Measurements from ENCODE around the gene FHIT. TPM values are rescaled to one million over a fixed set of nuclear protein-coding genes. Genes with fewer than 3 reads are reported as not detected.

Gene FHIT
- total RNA-seq, 1 donor from 2014 or later: 16.1 TPM

DNA sequence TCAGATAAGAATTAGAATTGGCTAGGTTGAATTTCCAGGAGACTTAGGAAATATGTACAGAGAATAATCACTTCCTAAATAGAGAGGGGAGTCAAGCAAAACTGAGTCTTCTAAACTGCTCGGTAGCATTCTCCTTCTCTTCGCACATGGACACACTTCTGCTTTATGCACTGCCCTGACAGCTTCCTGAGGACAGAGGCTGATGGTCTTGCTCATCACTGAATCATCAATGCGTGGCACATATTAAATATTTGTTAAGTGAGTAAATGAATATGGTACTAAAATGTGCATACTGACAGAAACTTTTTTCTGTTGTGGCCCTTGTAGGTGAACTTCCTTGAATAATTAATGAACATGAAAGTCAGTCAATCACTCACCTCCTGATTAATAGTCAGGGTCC lies 315.5 kb downstream of the FHIT start:
- Mint-ChIP-seq H3K27me3 (no peaks in the 10 kb centered on the region), H3K4me3 (ENCODE audit: low read depth) (no peak overlapping the region), H3K4me1 (ENCODE audit: low read depth) (peaks cover 11% of the 10 kb centered on the region), H3K27ac (no peak overlapping the region), H3K36me3 (ENCODE audit: insufficient read depth) (no peaks in the 10 kb centered on the region), H3K9me3 (ENCODE audit: low read depth) (no peaks in the 10 kb centered on the region)
- TF ChIP-seq, protein P1, sequence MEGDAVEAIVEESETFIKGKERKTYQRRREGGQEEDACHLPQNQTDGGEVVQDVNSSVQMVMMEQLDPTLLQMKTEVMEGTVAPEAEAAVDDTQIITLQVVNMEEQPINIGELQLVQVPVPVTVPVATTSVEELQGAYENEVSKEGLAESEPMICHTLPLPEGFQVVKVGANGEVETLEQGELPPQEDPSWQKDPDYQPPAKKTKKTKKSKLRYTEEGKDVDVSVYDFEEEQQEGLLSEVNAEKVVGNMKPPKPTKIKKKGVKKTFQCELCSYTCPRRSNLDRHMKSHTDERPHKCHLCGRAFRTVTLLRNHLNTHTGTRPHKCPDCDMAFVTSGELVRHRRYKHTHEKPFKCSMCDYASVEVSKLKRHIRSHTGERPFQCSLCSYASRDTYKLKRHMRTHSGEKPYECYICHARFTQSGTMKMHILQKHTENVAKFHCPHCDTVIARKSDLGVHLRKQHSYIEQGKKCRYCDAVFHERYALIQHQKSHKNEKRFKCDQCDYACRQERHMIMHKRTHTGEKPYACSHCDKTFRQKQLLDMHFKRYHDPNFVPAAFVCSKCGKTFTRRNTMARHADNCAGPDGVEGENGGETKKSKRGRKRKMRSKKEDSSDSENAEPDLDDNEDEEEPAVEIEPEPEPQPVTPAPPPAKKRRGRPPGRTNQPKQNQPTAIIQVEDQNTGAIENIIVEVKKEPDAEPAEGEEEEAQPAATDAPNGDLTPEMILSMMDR (IDR thresholded peaks at IDR 0.05; ENCODE audit: unreplicated experiment): no peak
- no peak for DNase-seq (ENCODE audit: low spot score, unreplicated experiment)

DNA sequence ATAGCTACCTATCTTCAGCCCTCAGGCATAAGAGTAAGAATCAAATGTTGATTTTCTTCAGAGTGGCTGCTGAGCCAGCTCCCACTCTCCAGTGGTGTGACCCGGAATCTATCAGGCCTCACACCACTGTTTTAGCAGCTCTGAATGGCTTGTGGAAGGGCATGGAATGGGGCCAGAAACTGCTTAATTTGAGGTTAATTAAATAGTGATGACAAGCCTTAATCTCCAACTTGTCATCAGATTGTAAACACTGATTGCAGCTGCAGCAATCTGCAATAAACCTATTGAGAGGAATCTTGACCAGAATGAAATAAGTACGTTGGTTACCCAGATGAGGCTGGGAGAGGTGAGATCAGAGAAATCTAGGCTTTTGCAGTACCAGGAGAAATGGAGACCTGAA lies 317.4 kb downstream of the FHIT start:
- H3K27ac Mint-ChIP-seq: no peak overlapping the region
- no peak overlapping the region for H3K4me3 Mint-ChIP-seq (ENCODE audit: low read depth)
- TF ChIP-seq, protein P1 (IDR thresholded peaks at IDR 0.05; ENCODE audit: unreplicated experiment): no peak
- H3K4me1 Mint-ChIP-seq (ENCODE audit: low read depth): peaks cover 11% of the 10 kb centered on the region
- DNase-seq (ENCODE audit: low spot score, unreplicated experiment): no peak
- H3K9me3 Mint-ChIP-seq (ENCODE audit: low read depth): no peaks in the 10 kb centered on the region
- no peaks in the 10 kb centered on the region for H3K36me3 Mint-ChIP-seq (ENCODE audit: insufficient read depth)
- H3K27me3 Mint-ChIP-seq: no peaks in the 10 kb centered on the region

DNA sequence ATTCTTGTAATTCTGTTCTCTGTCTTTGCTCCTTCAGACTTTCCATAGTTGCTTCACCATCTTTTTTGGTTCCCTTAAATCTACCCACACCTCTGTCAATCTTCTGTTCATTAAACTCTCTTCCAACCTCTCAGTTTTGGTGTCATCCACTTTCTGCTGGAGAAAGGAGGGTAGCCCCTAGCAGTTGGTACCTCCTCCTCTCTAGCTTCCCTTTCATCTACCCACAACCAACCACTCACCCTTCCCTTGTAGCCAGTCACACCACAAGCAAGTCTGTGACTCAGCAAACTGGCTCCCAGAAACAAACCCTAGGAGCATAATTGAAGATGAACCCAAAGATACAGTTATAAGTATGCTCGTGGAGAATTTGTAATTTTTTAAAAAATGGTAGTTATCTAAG lies 318.6 kb downstream of the FHIT start:
- H3K36me3 Mint-ChIP-seq (ENCODE audit: insufficient read depth): peaks cover 1% of the 10 kb centered on the region
- no peaks in the 10 kb centered on the region for H3K9me3 Mint-ChIP-seq (ENCODE audit: low read depth)
- H3K27me3 Mint-ChIP-seq: no peaks in the 10 kb centered on the region
- no peak for DNase-seq (ENCODE audit: low spot score, unreplicated experiment)
- TF ChIP-seq, protein P1 (IDR thresholded peaks at IDR 0.05; ENCODE audit: unreplicated experiment): no peak
- H3K4me1 Mint-ChIP-seq (ENCODE audit: low read depth): peaks cover 11% of the 10 kb centered on the region
- no peak overlapping the region for H3K27ac Mint-ChIP-seq
- H3K4me3 Mint-ChIP-seq (ENCODE audit: low read depth): no peak overlapping the region

DNA sequence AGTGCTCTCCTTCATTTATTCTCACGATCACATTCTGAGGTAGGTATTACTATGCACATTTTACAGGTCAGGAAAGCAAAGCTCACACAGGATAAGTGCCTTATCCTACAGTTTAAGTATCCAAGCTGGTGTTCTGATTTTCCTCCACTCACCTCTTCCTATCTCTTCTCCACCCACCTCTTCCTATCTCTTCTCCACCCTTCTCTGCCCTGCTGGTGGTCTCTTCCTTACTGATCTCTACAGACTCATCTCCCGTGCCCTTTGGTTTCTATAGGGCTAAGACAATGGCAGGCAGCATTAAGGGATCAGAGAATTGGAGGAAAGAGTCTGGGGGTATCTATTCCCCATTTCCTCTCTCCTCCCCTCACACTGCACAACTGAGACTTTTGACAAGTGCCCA lies 319.1 kb downstream of the FHIT start:
- TF ChIP-seq, protein P1 (IDR thresholded peaks at IDR 0.05; ENCODE audit: unreplicated experiment): no peak
- H3K27me3 Mint-ChIP-seq: no peaks in the 10 kb centered on the region

DNA sequence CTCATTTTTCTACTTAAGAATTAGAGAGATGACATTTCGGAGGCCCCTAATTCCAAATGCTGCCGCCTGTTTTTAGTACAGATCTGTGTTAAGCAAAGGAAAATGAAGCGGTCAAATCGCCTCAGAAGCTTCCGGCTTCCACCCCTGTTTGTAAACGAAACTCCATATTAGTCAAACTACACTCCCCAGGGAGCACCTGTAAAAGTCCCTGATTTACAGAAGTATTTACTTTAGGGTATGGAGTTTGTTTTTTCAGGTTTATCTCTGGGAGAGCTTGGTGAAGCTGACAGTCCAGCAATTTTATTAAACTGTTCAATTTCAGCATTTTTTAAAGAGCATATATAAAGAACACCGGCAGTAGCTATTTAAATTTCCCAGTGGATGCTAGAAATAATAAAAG lies 319.8 kb downstream of the FHIT start:
- Mint-ChIP-seq H3K36me3 (ENCODE audit: insufficient read depth) (peaks cover 2% of the 10 kb centered on the region), H3K4me3 (ENCODE audit: low read depth) (no peak overlapping the region), H3K27me3 (no peaks in the 10 kb centered on the region), H3K27ac (no peak overlapping the region), H3K4me1 (ENCODE audit: low read depth) (peaks cover 11% of the 10 kb centered on the region), H3K9me3 (ENCODE audit: low read depth) (peaks cover under 1% of the 10 kb centered on the region)
- no peak for DNase-seq (ENCODE audit: low spot score, unreplicated experiment)
- TF ChIP-seq, protein P1 (IDR thresholded peaks at IDR 0.05; ENCODE audit: unreplicated experiment): no peak

More for the DNA sequence above, 319.1 kb downstream of the FHIT start:
- no peak overlapping the region for H3K4me3 Mint-ChIP-seq (ENCODE audit: low read depth)
- no peak for DNase-seq (ENCODE audit: low spot score, unreplicated experiment)
- peaks cover 1% of the 10 kb centered on the region for H3K36me3 Mint-ChIP-seq (ENCODE audit: insufficient read depth)
- peaks cover 11% of the 10 kb centered on the region for H3K4me1 Mint-ChIP-seq (ENCODE audit: low read depth)
- H3K27ac Mint-ChIP-seq: no peak overlapping the region
- H3K9me3 Mint-ChIP-seq (ENCODE audit: low read depth): no peaks in the 10 kb centered on the region
